A549 treated with ZK216348 at 1 μM for 4 hours (cell line): ENCODE results near the gene SOX12. TPM values are rescaled to one million over a fixed set of nuclear protein-coding genes. Genes with fewer than 3 reads are reported as not detected.

Source experiments
- total RNA-seq: library from RNA; stranded (reverse); fragments of 200-300 nt; extraction: Qiagen RNA extraction; gene quantifications from 5 replicates; pipeline ENCODE4 v1.2.3, GENCODE V29; 2022; ENCODE audit warnings: low read depth

The SOX12 gene
- 17.9 to 33.9 TPM (median 29.0 TPM) in 5 replicates for total RNA-seq

GRCh38 chr20:325045-325888 lies at the start of gene SOX12:
TSS of gene SOX12 (plus strand) at chr20:325552. CDS start at chr20:325925, 373 bp downstream.

GRCh38 chr20:290084-290831 lies 35.1 kb upstream of the SOX12 start, which contains the start of gene C20orf96:
TSS of gene C20orf96 (minus strand) at chr20:290750. CDS start at chr20:290610, 140 bp downstream.

GRCh38 chr20:297098-297924 lies 28.0 kb upstream of the SOX12 start, which contains the start of gene ZCCHC3:
TSS of gene ZCCHC3 (plus strand) at chr20:297570. CDS start at chr20:297587, 17 bp downstream.

GRCh38 chr20:346640-347316 lies 21.4 kb downstream of the SOX12 start, which contains the start of gene NRSN2:
TSS of gene NRSN2 (plus strand) at chr20:347111. CDS start at chr20:349644, 2,533 bp downstream.

Other genes starting within 250 kb of the SOX12 start
- gene DEFB125, start 237.9 kb upstream of the SOX12 start, total RNA-seq: not detected in 5 replicates
- not detected in 5 replicates for gene DEFB126, start 183.0 kb upstream of the SOX12 start, total RNA-seq
- not detected in 5 replicates for gene DEFB127, start 168.1 kb upstream of the SOX12 start, total RNA-seq
- gene DEFB128, start 135.8 kb upstream of the SOX12 start, total RNA-seq: not detected in 5 replicates
- gene DEFB129, start 98.3 kb upstream of the SOX12 start, total RNA-seq: not detected in 5 replicates
- not detected in 5 replicates for gene DEFB132, start 67.8 kb upstream of the SOX12 start, total RNA-seq
- 9.9 to 12.6 TPM (median 11.5 TPM) in 5 replicates for gene C20orf96, start 34.8 kb upstream of the SOX12 start, total RNA-seq
- gene ZCCHC3, start 28.0 kb upstream of the SOX12 start, total RNA-seq: 17.4 to 24.5 TPM (median 21.9 TPM) in 5 replicates
- gene NRSN2, start 21.6 kb downstream of the SOX12 start, total RNA-seq: 44.0 to 66.8 TPM (median 61.8 TPM) in 5 replicates
- 32.3 to 52.4 TPM (median 48.4 TPM) in 5 replicates for gene TRIB3, start 55.2 kb downstream of the SOX12 start, total RNA-seq
- gene RBCK1, start 82.7 kb downstream of the SOX12 start, total RNA-seq: 100 to 148 TPM (median 138 TPM) in 5 replicates
- 28.9 to 35.2 TPM (median 35.0 TPM) in 5 replicates for gene TBC1D20, start 137.0 kb downstream of the SOX12 start, total RNA-seq
- 128 to 210 TPM (median 151 TPM) in 5 replicates for gene CSNK2A1, start 218.2 kb downstream of the SOX12 start, total RNA-seq